Breast epithelium (tissue), 4 donors: Measurements from ENCODE around the gene GRSF1. TPM values are rescaled to one million over a fixed set of nuclear protein-coding genes. Genes with fewer than 3 reads are reported as not detected.
A peak's percentile ranks its signal among the peaks of the same experiment; 100 is the strongest.

Experiments
- DNase-seq, 2 donors: peaks; one replicate each; pipeline ENCODE4 v3.0.0-alpha.2; 2019; ENCODE audit warnings: low spot score in 2 of 2
- H3K27ac ChIP-seq, 2 donors: fragments of 200-600 bp; sonication (generic) in 1 of 2; one replicate each; pipeline ENCODE4 v1.5.1; 2016 to 2019; ENCODE audit warnings: mild to moderate bottlenecking in 1 of 2
- H3K27me3 ChIP-seq, 2 donors: fragments of 200-600 bp; sonication (generic) in 1 of 2; one replicate each; pipeline versions ENCODE4 v1.5.1 to v1.6.0; 2017 to 2019; ENCODE audit warnings: control low read depth in 1 of 2, mild to moderate bottlenecking in 1 of 2
- H3K36me3 ChIP-seq: fragments of 200-600 bp; one replicate; pipeline ENCODE4 v1.5.1; 2019
- H3K4me1 ChIP-seq, 2 donors: fragments of 200-600 bp; sonication (generic); one replicate each; pipeline ENCODE4 v1.5.1; 2016 to 2019; ENCODE audit warnings: control low read depth in 1 of 2
- H3K4me3 ChIP-seq, 3 donors: fragments of 200-600 bp; sonication (generic); 1 replicate in 2 of 3; 2 replicates in 1 of 3; pipeline ENCODE4 v1.5.1; 2016 to 2019; ENCODE audit warnings: mild to moderate bottlenecking in 3 of 3, moderate library complexity in 2 of 3
- H3K9me3 ChIP-seq, 2 donors: fragments of 200-600 bp; sonication (generic) in 1 of 2; one replicate each; pipeline ENCODE4 v1.5.1; 2016 to 2019; ENCODE audit warnings: control low read depth in 1 of 2
- CTCF ChIP-seq, 3 donors: fragments of 450-650 bp; IDR thresholded peaks; one replicate each; pipeline ENCODE4 v1.5.1; 2016 to 2017; ENCODE audit warnings: antibody characterized with exemption in 3 of 3, mild to moderate bottlenecking in 3 of 3, moderate library complexity in 3 of 3
- POLR2A ChIP-seq: fragments of 450-650 bp; IDR thresholded peaks from one replicate; pipeline ENCODE4 v1.6.1; 2016; ENCODE audit warnings: antibody characterized with exemption, mild to moderate bottlenecking, moderate library complexity
- POLR2AphosphoS5 ChIP-seq, 3 donors: sonication (generic); formaldehyde crosslinking; IDR thresholded peaks; one replicate each; pipeline ENCODE4 v1.6.1; 2017; ENCODE audit warnings: antibody characterized with exemption in 3 of 3
- intact Hi-C: fragments of 100-400 bp; cut with DNase I; formaldehyde crosslinking; loops from one replicate; pipeline ENCODE4 v1.15.1; 2023; ENCODE audit warnings: low total_unique reads
- total RNA-seq, 3 donors: library from RNA; depleted of rRNA; stranded (reverse); fragments of >200 nt; gene quantifications; one replicate each; pipeline ENCODE4 v1.1.0, GENCODE V29; 2016

GRSF1 gene
- 10 to 100 TPM; 37.0 to 56.8 (median 55.0) TPM for total RNA-seq

GRCh38 chr4:70839589-70840093 is at the start of gene GRSF1:
GRSF1 (minus strand) TSS chr4:70839890; CDS start chr4:70839827, 63 bp downstream.
- no peaks in the 10 kb centered on the region for H3K27me3 ChIP-seq
- H3K27ac ChIP-seq = peak within 1 kb of the TSS; percentile 91 to 98
- peak in 2 of 3 donors; percentile 14 to 34 for TF ChIP-seq POLR2AphosphoS5 (IDR thresholded peaks at IDR 0.05)
- TF ChIP-seq CTCF (IDR thresholded peaks at IDR 0.05) = no peak
- TF ChIP-seq POLR2A = no peak
- no peaks in the 10 kb centered on the region for H3K4me1 ChIP-seq
- H3K36me3 ChIP-seq = no peaks in the 10 kb centered on the region
- DNase-seq = peak; percentile 84 to 91
- intact Hi-C loops = loop anchor here (1.0 kb wide), 1 partner anchor 49 kb away; no protein-coding TSS in a partner anchor
- no peaks in the 10 kb centered on the region for H3K9me3 ChIP-seq
- H3K4me3 ChIP-seq = peak within 1 kb of the TSS; percentile 87 to 98 (median 93)

GRCh38 chr4:70885174-70885573 is 45.5 kb upstream of the GRSF1 start:
- Histone ChIP-seq H3K4me1 (no peaks in the 10 kb centered on the region), H3K27me3 (no peaks in the 10 kb centered on the region), H3K4me3 (no peak overlapping the region)

GRCh38 chr4:70880739-70881138 is 41.0 kb upstream of the GRSF1 start:
- intact Hi-C loops = no loop called here
- DNase-seq = no peak
- Histone ChIP-seq H3K4me3 (no peak overlapping the region), H3K9me3 (peaks cover 0 to 4% of the 10 kb centered on the region in 2 donors), H3K4me1 (no peaks in the 10 kb centered on the region), H3K27ac (no peak overlapping the region), H3K27me3 (no peaks in the 10 kb centered on the region), H3K36me3 (no peaks in the 10 kb centered on the region)
- no peak for TF ChIP-seq POLR2AphosphoS5 (IDR thresholded peaks at IDR 0.05)

More at GRCh38 chr4:70885174-70885573, 45.5 kb upstream of the GRSF1 start:
- TF ChIP-seq POLR2AphosphoS5 (IDR thresholded peaks at IDR 0.05) (no peak), CTCF (IDR thresholded peaks at IDR 0.05) (no peak), POLR2A (no peak)
- Histone ChIP-seq H3K9me3 (peaks cover 0 to 4% of the 10 kb centered on the region in 2 donors), H3K36me3 (no peaks in the 10 kb centered on the region), H3K27ac (no peak overlapping the region)
- DNase-seq = no peak
- intact Hi-C loops = no loop called here

- TF ChIP-seq CTCF (IDR thresholded peaks at IDR 0.05) (no peak), POLR2A (no peak), POLR2AphosphoS5 (IDR thresholded peaks at IDR 0.05) (no peak)
- Histone ChIP-seq H3K9me3 (no peaks in the 10 kb centered on the region), H3K4me3 (no peak overlapping the region), H3K27ac (no peak overlapping the region), H3K36me3 (no peaks in the 10 kb centered on the region), H3K4me1 (no peaks in the 10 kb centered on the region), H3K27me3 (no peaks in the 10 kb centered on the region)
- DNase-seq = no peak
- intact Hi-C loops = no loop called here
Measured at GRCh38 chr4:70877556-70877955, 37.9 kb upstream of the GRSF1 start.

- H3K27ac ChIP-seq = no peak overlapping the region
- no peaks in the 10 kb centered on the region for H3K9me3 ChIP-seq
- H3K4me1 ChIP-seq = no peaks in the 10 kb centered on the region
- no peaks in the 10 kb centered on the region for H3K27me3 ChIP-seq
- H3K4me3 ChIP-seq = no peak overlapping the region
- TF ChIP-seq POLR2AphosphoS5 (IDR thresholded peaks at IDR 0.05) (no peak), CTCF (IDR thresholded peaks at IDR 0.05) (no peak), POLR2A (no peak)
- no peaks in the 10 kb centered on the region for H3K36me3 ChIP-seq
- no peak for DNase-seq
- intact Hi-C loops = loop anchor here (5.0 kb wide), 1 partner anchor 738 kb away; no protein-coding TSS in a partner anchor
Measured at GRCh38 chr4:70874268-70875156, 34.8 kb upstream of the GRSF1 start.
